HG03521 (cell line): ENCODE data around the gene NTF4.
"Not testable (repeated sequence)": the region's sequence is repeated elsewhere in the genome, so short reads cannot be mapped to it uniquely, and the experiment has no call there.

Experiments
- ATAC-seq: cut with Tn5 transposase; IDR thresholded peaks from one replicate; pipeline ENCODE4 v1.9.1; 2021; ENCODE audit warnings: mild to moderate bottlenecking, moderate library complexity; ENCODE audit not compliant: unreplicated experiment

NTF4 gene

DNA sequence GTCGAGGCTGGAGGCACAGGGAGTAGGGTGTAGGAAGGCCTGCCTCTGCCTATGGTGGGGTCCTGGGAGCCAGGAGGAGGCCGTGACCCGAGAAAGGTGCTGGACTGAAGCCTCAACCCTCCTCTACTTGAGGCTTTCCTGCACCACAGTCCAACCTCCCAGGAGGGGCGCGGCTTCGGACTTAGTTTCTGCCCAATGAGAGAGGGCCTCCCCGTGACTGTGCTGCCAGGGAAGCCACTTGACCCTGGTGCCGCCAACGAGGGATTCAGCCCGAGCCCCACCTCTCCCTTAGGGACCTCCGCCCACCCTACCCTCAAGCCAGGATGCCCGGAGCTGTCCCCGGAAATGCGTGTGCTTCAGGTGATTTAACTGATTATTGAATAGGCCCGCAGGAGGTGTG is 40.4 kb downstream of the NTF4 start, which contains the start of gene CGB3:
Gene CGB3, minus strand, starts transcription at position 101 of the 400 bp plus-strand sequence. CDS start 362 bp downstream, outside the sequence.
- not testable (repeated sequence) for ATAC-seq

GRCh38 chr19:49022116-49022515 is 42.5 kb downstream of the NTF4 start:
- no peak for ATAC-seq

- no peak for ATAC-seq
These were observed 43.4 kb downstream of the NTF4 start for GRCh38 chr19:49020931-49021895.

DNA sequence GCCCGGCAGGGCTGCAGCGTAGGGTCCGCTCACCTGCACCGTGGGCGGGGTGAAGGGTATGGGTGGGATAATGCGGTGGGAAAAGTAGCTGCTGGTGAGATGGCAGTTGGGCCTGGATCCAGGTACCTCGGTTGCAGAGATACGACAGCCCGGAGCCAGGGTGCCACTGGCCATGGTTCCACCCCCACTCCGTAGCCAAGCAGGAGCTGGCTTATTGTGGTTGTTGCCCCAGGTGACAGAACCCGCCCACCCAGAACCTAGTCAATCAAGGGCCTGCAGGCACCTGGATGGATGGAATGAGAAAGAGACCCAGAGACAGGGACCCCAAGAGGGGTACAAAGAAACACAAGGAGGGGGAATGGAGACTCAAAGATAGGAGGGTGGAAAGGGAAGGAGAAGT is 44.3 kb downstream of the NTF4 start:
- no peak for ATAC-seq

DNA sequence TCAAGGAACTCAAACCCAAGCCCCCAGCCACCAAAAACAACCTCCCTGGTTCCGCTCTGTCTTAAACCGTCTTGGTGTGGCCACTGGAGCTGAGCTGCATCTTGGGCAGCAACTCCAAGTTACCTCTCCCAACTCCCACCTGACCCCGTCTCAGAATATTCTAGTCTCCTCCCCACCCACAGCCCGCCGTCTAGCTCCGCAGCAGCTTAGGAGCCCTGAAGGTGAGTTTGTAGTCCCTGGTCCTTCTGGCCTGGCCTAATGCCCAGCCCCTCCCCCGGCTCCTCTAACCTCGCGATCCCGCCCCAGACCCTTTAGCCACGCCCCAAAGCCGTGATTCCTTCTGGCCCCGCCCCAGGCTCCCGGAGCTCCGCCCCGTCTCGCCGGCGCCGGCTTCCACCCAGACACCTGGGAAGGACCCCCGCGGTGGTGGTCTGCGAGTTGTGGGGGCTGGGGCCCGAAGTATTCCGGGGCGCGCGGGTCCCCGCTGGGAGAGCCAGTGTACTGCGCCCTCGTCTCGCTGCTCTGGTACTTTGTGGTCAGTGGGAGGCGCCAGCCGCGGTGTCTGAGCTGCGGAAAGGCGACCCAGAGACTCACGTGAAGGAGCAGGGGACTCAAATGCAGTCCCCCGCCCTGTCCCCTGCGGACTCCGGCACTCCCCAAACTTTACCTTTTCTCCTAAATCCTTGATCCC is 45.2 kb downstream of the NTF4 start:
- ATAC-seq, result no peak

- not testable (repeated sequence) for ATAC-seq
These were observed 46.0 kb downstream of the NTF4 start for GRCh38 chr19:49018388-49019241.

DNA sequence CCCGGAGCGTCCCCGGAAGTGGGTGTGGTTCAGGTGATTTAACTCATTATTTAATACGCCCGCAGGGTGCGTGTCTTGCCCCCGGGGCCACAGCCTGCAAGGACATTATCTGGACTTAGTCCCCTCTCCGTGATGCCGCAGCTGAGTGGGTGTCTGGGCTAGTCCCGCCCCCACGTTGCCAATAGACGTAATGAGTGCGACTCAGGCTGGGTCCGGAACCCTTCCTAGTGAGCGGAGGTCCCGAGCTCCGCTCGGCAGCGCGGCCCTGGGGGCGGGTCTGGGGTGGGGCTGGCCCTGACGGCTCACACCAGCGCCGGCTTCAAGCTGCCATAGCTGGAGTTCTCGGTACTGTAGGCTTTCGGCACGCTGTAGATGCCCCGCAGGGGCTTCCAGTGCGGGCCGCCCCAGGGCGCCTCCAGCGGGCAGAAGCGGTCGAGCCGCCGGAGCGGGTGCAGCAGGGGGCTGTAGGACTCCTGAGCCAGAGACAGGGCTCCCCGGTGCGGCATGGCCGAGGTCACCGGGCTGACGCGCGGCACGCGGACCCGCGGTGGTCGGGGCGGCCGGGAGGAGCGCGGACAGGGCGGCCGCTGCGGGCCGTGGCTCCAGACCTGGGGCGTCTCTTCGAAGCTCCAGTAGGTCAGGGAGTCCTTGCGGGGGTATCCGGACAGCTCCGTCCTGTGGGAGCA is 46.8 kb downstream of the NTF4 start:
- ATAC-seq, result no peak

GRCh38 chr19:49017041-49017665 is 47.5 kb downstream of the NTF4 start, which contains the start of gene LHB:
LHB (minus strand) TSS chr19:49017091; CDS start chr19:49017081, 10 bp downstream.
- no peak for ATAC-seq

- no peak for ATAC-seq
These were observed 48.4 kb downstream of the NTF4 start for GRCh38 chr19:49016067-49016839.

DNA sequence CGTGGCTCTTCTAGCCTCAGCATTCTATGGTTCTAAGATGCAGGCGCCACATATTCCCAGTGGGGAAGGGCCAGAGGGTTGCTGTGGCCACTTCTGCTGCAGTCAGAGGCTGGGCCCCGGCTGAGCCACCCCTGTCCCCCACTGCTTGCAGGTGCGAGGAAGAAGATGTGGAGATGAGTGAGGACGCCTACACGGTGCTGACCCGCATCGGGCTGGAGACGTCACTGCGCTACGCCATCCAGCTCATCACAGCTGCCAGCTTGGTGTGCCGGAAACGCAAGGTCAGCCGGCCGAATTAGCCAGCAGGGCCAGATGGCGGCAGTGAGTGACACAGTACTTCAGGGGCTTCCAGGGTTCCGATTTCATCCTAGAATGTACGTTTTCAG is 49.8 kb downstream of the NTF4 start:
- no peak for ATAC-seq

DNA sequence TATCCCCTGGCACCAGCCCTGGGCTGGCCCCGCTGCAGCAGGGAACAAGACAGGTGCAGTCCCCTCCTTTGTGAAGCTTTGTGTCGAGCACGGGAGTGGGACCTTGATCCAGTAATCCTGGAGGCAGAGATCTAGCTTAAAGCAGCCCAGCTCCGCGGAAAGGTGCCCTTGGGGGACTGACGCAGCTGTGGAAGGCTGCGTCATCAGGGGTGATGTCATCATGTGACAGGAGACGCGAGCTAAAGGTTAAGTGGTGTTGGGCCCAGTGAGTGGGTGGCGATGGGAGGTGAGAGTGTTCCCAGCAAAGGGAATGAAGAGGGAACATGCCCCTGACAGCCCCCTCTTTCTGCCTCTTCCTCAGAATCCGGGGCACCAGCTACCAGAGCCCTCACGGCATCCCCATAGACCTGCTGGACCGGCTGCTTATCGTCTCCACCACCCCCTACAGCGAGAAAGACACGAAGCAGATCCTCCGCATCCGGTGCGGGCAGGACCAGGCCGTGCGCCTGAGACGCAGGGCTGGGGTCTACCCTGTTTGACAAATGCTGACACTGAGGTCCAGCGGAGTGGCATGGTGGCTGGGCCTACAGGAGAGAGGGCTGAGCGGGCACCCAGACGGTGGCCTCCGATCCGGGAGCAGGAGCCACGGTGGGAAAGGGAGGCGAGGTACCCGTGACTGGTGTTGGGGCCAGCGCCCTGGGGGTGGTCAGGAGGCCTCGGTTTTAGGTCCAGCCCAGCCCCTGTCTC is 50.3 kb downstream of the NTF4 start:
- no peak for ATAC-seq

GRCh38 chr19:49011194-49011593 is 53.4 kb downstream of the NTF4 start:
- ATAC-seq, result no peak
